IMR-90 (cell line): ENCODE results near the gene SLC1A7. TPM values are rescaled to one million over a fixed set of nuclear protein-coding genes. Genes with fewer than 3 reads are reported as not detected.
A peak's percentile ranks its signal among the peaks of the same experiment; 100 is the strongest.

Experiments
- ATAC-seq: fragments of 200-7000 bp; cut with Tn5 transposase; 2 replicates; pipeline ENCODE4 v1.9.1; 2020; ENCODE audit warnings: low read depth, mild to moderate bottlenecking, moderate library complexity
- BruUV-seq: library from RNA; stranded (reverse); fragments of 400-500 nt; replicated peaks from 2 replicates; lab custom pipeline; 2021; lab: Mats Ljungman, UMichigan
- CTCF ChIA-PET: fragments of 300-600 bp; formaldehyde crosslinking; extraction: SDS; loops from one replicate; lab custom pipeline; 2021; ENCODE audit warnings: antibody characterized with exemption; lab: Yijun Ruan, JAX
- POLR2A ChIA-PET: fragments of 300-600 bp; sonication (Branson Sonifier 250); formaldehyde crosslinking; loops from one replicate; lab custom pipeline; 2022; ENCODE audit warnings: antibody characterized with exemption; ENCODE audit not compliant: unreplicated experiment; lab: Charles Lee
- DNase-seq: peaks from one replicate; pipeline ENCODE4 v3.0.0; 2013
- H2AFZ ChIP-seq: replicated peaks from 2 replicates; pipeline ENCODE3; 2013; ENCODE audit warnings: low read length, mild to moderate bottlenecking; ENCODE audit not compliant: poor library complexity
- H2AK5ac ChIP-seq: 2 replicates; pipeline ENCODE4 v1.6.1; 2013; ENCODE audit warnings: low read depth, low read length, inconsistent platforms
- H2AK9ac ChIP-seq: replicated peaks from 2 replicates; pipeline ENCODE3; 2013; ENCODE audit warnings: mild to moderate bottlenecking, low read depth, low read length, moderate library complexity; ENCODE audit not compliant: poor library complexity
- H2BK120ac ChIP-seq: 2 replicates; pipeline ENCODE4 v1.6.1; 2013; ENCODE audit warnings: low read depth, low read length, inconsistent platforms
- H2BK15ac ChIP-seq: 3 replicates; pipeline ENCODE4 v1.6.1; 2013; ENCODE audit warnings: low read depth, low read length, inconsistent platforms
- H2BK20ac ChIP-seq: 2 replicates; pipeline ENCODE4 v1.6.1; 2013; ENCODE audit warnings: low read depth, mild to moderate bottlenecking, inconsistent platforms, low read length, moderate library complexity
- H2BK5ac ChIP-seq: 2 replicates; pipeline ENCODE4 v1.6.1; 2013; ENCODE audit warnings: mild to moderate bottlenecking, low read depth, low read length, inconsistent platforms; ENCODE audit not compliant: poor library complexity, severe bottlenecking
- H3K14ac ChIP-seq: replicated peaks from 2 replicates; pipeline ENCODE4 v1.6.1; 2013; ENCODE audit warnings: low read depth, low read length, inconsistent platforms
- H3K18ac ChIP-seq: 2 replicates; pipeline ENCODE4 v1.6.1; 2013; ENCODE audit warnings: low read depth, low read length, control low read depth
- H3K23ac ChIP-seq: 2 replicates; pipeline ENCODE4 v1.6.1; 2013; ENCODE audit warnings: low read depth, low read length, inconsistent platforms
- H3K27ac ChIP-seq: 2 replicates; pipeline ENCODE4 v1.5.1; 2013; ENCODE audit warnings: mild to moderate bottlenecking, control low read depth, low read length; ENCODE audit not compliant: insufficient read depth
- H3K27me3 ChIP-seq: 2 replicates; pipeline ENCODE4 v1.6.1; 2013; ENCODE audit warnings: low read length; ENCODE audit not compliant: control insufficient read depth, insufficient read depth
- H3K36me3 ChIP-seq: 2 replicates; pipeline ENCODE4 v1.6.1; 2013; ENCODE audit warnings: low read length, mixed read lengths; ENCODE audit not compliant: control insufficient read depth, insufficient read depth
- H3K4ac ChIP-seq: 2 replicates; pipeline ENCODE4 v1.6.1; 2013; ENCODE audit warnings: low read depth, low read length, inconsistent platforms
- H3K4me1 ChIP-seq: 2 replicates; pipeline ENCODE4 v1.6.1; 2013; ENCODE audit warnings: low read length, mixed read lengths; ENCODE audit not compliant: control insufficient read depth, insufficient read depth
- H3K4me2 ChIP-seq: 2 replicates; pipeline ENCODE4 v1.6.1; 2013; ENCODE audit warnings: low read depth, mild to moderate bottlenecking, control low read depth, low read length, moderate library complexity
- H3K4me3 ChIP-seq: 2 replicates; pipeline ENCODE4 v1.5.1; 2013; ENCODE audit warnings: low read depth, mild to moderate bottlenecking, control low read depth, low read length, moderate library complexity; ENCODE audit not compliant: insufficient read depth
- H3K56ac ChIP-seq: 2 replicates; pipeline ENCODE4 v1.6.1; 2013; ENCODE audit warnings: low read length, inconsistent platforms; ENCODE audit not compliant: insufficient read depth; ENCODE audit errors: extremely low read depth
- H3K79me1 ChIP-seq, 2 experiments: 2 replicates each; pipeline ENCODE4 v1.6.1; 2013; ENCODE audit warnings: low read length in 2 of 2, inconsistent platforms in 1 of 2, low read depth in 1 of 2
- H3K9ac ChIP-seq: 2 replicates; pipeline ENCODE4 v1.6.1; 2013; ENCODE audit warnings: low read depth, low read length, control low read depth
- H3K9me1 ChIP-seq: 2 replicates; pipeline ENCODE4 v1.6.1; 2013; ENCODE audit warnings: low read length, inconsistent platforms; ENCODE audit not compliant: insufficient read depth
- H3K9me3 ChIP-seq: 2 replicates; pipeline ENCODE4 v1.6.1; 2013; ENCODE audit warnings: low read length; ENCODE audit not compliant: control insufficient read depth, insufficient read depth
- H4K20me1 ChIP-seq: 2 replicates; pipeline ENCODE4 v1.6.1; 2013; ENCODE audit warnings: low read length, inconsistent platforms; ENCODE audit not compliant: insufficient read depth
- H4K5ac ChIP-seq: 2 replicates; pipeline ENCODE4 v1.6.1; 2013; ENCODE audit warnings: mild to moderate bottlenecking, low read depth, low read length, control low read depth
- H4K8ac ChIP-seq, 2 experiments: 2 replicates each; pipeline ENCODE4 v1.6.1; 2013; ENCODE audit warnings: low read depth in 2 of 2, low read length in 2 of 2, control low read depth in 1 of 2, inconsistent platforms in 1 of 2
- H4K91ac ChIP-seq: 2 replicates; pipeline ENCODE4 v1.6.1; 2013; ENCODE audit warnings: low read depth, low read length, inconsistent platforms; ENCODE audit not compliant: insufficient read depth
- BHLHE40 ChIP-seq: fragments of 150-350 bp; IDR thresholded peaks from 2 replicates; pipeline ENCODE4 v1.6.1; 2016; ENCODE audit warnings: mild to moderate bottlenecking, low read depth, low read length
- CEBPB ChIP-seq: IDR thresholded peaks from 2 replicates; pipeline ENCODE4 v1.6.1; 2012; ENCODE audit warnings: low read depth, low read length, improper control_type of control experiment
- CHD1 ChIP-seq: IDR thresholded peaks from 2 replicates; pipeline ENCODE4 v1.6.1; 2012; ENCODE audit warnings: low read depth, low read length, improper control_type of control experiment
- FOS ChIP-seq: fragments of 150-350 bp; IDR thresholded peaks from 2 replicates; pipeline ENCODE4 v1.6.1; 2016; ENCODE audit warnings: low read depth, low read length
- MAFK ChIP-seq: IDR thresholded peaks from 2 replicates; pipeline ENCODE4 v1.6.1; 2012; ENCODE audit warnings: low read depth, low read length, improper control_type of control experiment
- MAZ ChIP-seq: IDR thresholded peaks from 2 replicates; pipeline ENCODE4 v1.6.1; 2012; ENCODE audit warnings: low read depth, mild to moderate bottlenecking, low read length, improper control_type of control experiment, moderate library complexity, borderline replicate concordance
- MXI1 ChIP-seq: IDR thresholded peaks from 2 replicates; pipeline ENCODE4 v1.6.1; 2012; ENCODE audit warnings: low read depth, mild to moderate bottlenecking, low read length, moderate library complexity, borderline replicate concordance
- NFE2L2 ChIP-seq: fragments of 150-350 bp; IDR thresholded peaks from 2 replicates; pipeline ENCODE4 v1.6.1; 2016; ENCODE audit warnings: low read depth, mild to moderate bottlenecking, low read length
- POLR2A ChIP-seq: IDR thresholded peaks from 2 replicates; pipeline ENCODE4 v1.6.1; 2012; ENCODE audit warnings: mild to moderate bottlenecking, low read depth, low read length
- RAD21 ChIP-seq: IDR thresholded peaks from 2 replicates; pipeline ENCODE4 v1.6.1; 2012; ENCODE audit warnings: low read length, improper control_type of control experiment
- RCOR1 ChIP-seq: IDR thresholded peaks from 2 replicates; pipeline ENCODE4 v1.6.1; 2012; ENCODE audit warnings: mild to moderate bottlenecking, low read length, improper control_type of control experiment; ENCODE audit not compliant: insufficient replicate concordance
- RFX5 ChIP-seq: IDR thresholded peaks from 2 replicates; pipeline ENCODE4 v1.8.0; 2012; ENCODE audit warnings: low read depth, mild to moderate bottlenecking, low read length, moderate library complexity
- SMC3 ChIP-seq: fragments of 150-350 bp; IDR thresholded peaks from 2 replicates; pipeline ENCODE4 v1.6.1; 2016; ENCODE audit warnings: low read depth, mild to moderate bottlenecking, antibody characterized with exemption, low read length, moderate library complexity
- WGBS, 2 experiments: methylation state at CpG; one replicate each; pipeline versions ENCODE4 v1.1.5 to v1.1.7; 2013; ENCODE audit warnings: missing lambda C conversion rate in 2 of 2; ENCODE audit not compliant: insufficient read length in 1 of 2; ENCODE audit errors: extremely low coverage in 2 of 2; 5-methylcytosine and 5-hydroxymethylcytosine counted together
- dilution Hi-C: fragments of 300-500 bp; cut with HindIII; formaldehyde crosslinking; loops from one replicate; pipeline ENCODE4 v1.14.3; 2018; ENCODE audit warnings: low sequenced_read_pairs; ENCODE audit not compliant: unreplicated experiment
- in situ Hi-C: fragments of 300-500 bp; cut with MboI; formaldehyde crosslinking; loops from 3 replicates; pipeline ENCODE4 v1.14.3; 2019; ENCODE audit warnings: low sequenced_read_pairs, inconsistent platforms, mixed read lengths
- intact Hi-C: fragments of 100-400 bp; cut with micrococcal nuclease; formaldehyde crosslinking; loops from 2 replicates; pipeline ENCODE4 v1.10.0; 2022
- polyA plus RNA-seq, 3 experiments: library from polyadenylated mRNA; depleted of rRNA; stranded (reverse); fragments of >200 nt; gene quantifications; 2 replicates each; pipeline ENCODE4 v1.2.3, GENCODE V29; 2012; ENCODE audit warnings: low replicate concordance in 1 of 3
- total RNA-seq: library from RNA; depleted of rRNA; stranded (reverse); fragments of >200 nt; gene quantifications from 2 replicates; pipeline ENCODE4 v1.2.3, GENCODE V29; 2012
- TF ChIP-seq, protein P1 (sequence below): fragments of 150-350 bp; IDR thresholded peaks from 2 replicates; pipeline ENCODE4 v1.6.1; 2017; ENCODE audit warnings: mild to moderate bottlenecking, antibody characterized with exemption, low read length, low read depth
- TF ChIP-seq, protein P2 (sequence below): conservative IDR thresholded peaks from 2 replicates; pipeline ENCODE4 v1.5.1; 2012; ENCODE audit warnings: mild to moderate bottlenecking, low read depth, low read length, improper control_type of control experiment

Gene SLC1A7
- total and polyA plus RNA-seq, 2 of the 4 experiments (the other 2 are of a cell fraction), result 0.05 TPM; not detected in 1

DNA sequence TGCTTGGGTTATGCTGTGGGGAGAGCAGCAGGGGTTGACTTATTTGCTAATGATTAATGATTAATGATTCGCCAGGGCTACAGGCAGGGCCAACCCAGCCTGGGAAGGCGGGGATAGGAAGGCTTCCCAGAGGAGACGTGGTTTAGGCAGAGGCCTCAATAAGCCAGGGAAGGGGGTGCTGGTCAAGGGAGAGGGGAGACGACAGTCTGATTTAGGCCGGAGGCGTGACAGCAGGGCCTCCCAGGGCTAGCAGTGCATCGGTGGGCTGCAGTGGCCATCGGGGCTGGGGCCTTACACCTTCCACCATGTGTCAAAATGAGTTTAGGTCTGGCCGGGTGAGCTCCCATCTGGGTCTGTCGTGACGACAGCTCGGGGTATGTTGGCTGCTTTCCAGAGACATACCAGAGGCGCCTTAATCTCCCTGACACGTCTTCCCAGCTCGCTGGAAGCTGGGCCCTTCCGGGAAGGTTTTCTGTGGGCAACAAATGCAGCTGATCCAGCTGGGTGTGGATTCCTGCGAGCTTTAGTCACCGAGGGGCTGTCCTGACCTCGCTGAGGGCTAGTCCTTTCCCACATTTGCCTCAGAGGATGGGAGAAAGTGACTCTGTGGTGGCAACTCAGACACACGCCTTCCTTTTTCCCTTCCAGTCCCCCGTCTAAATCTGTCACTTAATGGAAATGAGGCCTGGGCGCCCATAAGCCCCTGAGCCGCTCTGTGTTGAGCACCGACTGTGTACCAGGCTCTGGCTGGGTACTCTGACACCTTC lies 3.7 kb upstream of the SLC1A7 start:
- Histone ChIP-seq H3K27ac (peak overlapping the region; percentile 97), H2BK15ac (peak overlapping the region; percentile 94; the same call in 2 of the 3 replicates)
- TF ChIP-seq CEBPB (no peak; the same call in 1 of the 2 replicates), MAZ (peak; percentile 68; the same call in 1 of the 2 replicates), SMC3 (no peak), POLR2A (peak; percentile 54; the same call in 1 of the 2 replicates), MAFK (peak; percentile 39; the same call in 1 of the 2 replicates), RCOR1 (no peak), CHD1 (no peak), FOS (peak; percentile 83), RFX5 (no peak), RAD21 (peak; percentile 31), MXI1 (peak; percentile 56; the same call in 1 of the 2 replicates), NFE2L2 (no peak), BHLHE40 (peak; percentile 51; the same call in 1 of the 2 replicates)
- TF ChIP-seq, protein P1, sequence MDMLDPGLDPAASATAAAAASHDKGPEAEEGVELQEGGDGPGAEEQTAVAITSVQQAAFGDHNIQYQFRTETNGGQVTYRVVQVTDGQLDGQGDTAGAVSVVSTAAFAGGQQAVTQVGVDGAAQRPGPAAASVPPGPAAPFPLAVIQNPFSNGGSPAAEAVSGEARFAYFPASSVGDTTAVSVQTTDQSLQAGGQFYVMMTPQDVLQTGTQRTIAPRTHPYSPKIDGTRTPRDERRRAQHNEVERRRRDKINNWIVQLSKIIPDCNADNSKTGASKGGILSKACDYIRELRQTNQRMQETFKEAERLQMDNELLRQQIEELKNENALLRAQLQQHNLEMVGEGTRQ, result no peak
- TF ChIP-seq, protein P2, sequence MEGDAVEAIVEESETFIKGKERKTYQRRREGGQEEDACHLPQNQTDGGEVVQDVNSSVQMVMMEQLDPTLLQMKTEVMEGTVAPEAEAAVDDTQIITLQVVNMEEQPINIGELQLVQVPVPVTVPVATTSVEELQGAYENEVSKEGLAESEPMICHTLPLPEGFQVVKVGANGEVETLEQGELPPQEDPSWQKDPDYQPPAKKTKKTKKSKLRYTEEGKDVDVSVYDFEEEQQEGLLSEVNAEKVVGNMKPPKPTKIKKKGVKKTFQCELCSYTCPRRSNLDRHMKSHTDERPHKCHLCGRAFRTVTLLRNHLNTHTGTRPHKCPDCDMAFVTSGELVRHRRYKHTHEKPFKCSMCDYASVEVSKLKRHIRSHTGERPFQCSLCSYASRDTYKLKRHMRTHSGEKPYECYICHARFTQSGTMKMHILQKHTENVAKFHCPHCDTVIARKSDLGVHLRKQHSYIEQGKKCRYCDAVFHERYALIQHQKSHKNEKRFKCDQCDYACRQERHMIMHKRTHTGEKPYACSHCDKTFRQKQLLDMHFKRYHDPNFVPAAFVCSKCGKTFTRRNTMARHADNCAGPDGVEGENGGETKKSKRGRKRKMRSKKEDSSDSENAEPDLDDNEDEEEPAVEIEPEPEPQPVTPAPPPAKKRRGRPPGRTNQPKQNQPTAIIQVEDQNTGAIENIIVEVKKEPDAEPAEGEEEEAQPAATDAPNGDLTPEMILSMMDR, result no peak

More for the DNA sequence above, 3.7 kb upstream of the SLC1A7 start:
- H3K9me3 ChIP-seq, result no peaks in the 10 kb centered on the region
- WGBS, 2 experiments, result 3% methylated on average over 12 of the region's 24 CpGs; no CpG with 5 or more reads in 1 of the 2 experiments
- peak overlapping the region; percentile 96 for H2AK5ac ChIP-seq
- H2BK20ac ChIP-seq, result peak overlapping the region; percentile 98
- intact Hi-C loops, result loop anchor here (1.0 to 5.0 kb wide), 2 partner anchors 30 to 39 kb away; no protein-coding TSS in a partner anchor
- no TSS peak for BruUV-seq
- H3K4me3 ChIP-seq, result no peak overlapping the region
- H4K91ac ChIP-seq, result peak overlapping the region; percentile 99
- peak overlapping the region; percentile 95 for H2AFZ ChIP-seq
- ChIA-PET POLR2A (interaction anchor here (0.5 to 1.7 kb wide), 6 partner anchors 11 to 146 kb away, joined by 3 to 11 read pairs (median 4); no protein-coding TSS in a partner anchor), CTCF (interaction anchor here (0.7 kb wide), 1 partner anchor 25 kb away, joined by 4 read pairs; no protein-coding TSS in a partner anchor)
- H3K9me1 ChIP-seq, result peaks cover 10% of the 10 kb centered on the region
- peak overlapping the region; percentile 98 for H3K23ac ChIP-seq
- peaks cover 24% of the 10 kb centered on the region for H3K4me1 ChIP-seq
- DNase-seq (peak; percentile 100), ATAC-seq (peak; percentile 92)
- H3K4ac ChIP-seq, result peak overlapping the region; percentile 99
- H3K36me3 ChIP-seq, result no peaks in the 10 kb centered on the region
- peak overlapping the region; percentile 98 for H2BK5ac ChIP-seq
- H3K4me2 ChIP-seq, result peak overlapping the region; percentile 57
- peak overlapping the region; percentile 62 for H3K9ac ChIP-seq
- peak overlapping the region; percentile 94 for H3K18ac ChIP-seq
- in situ Hi-C loops, result no loop called here
- peak overlapping the region; percentile 100 for H2BK120ac ChIP-seq
- peak overlapping the region; percentile 66 to 97 for H4K8ac ChIP-seq
- no peaks in the 10 kb centered on the region for H3K27me3 ChIP-seq
- peak overlapping the region; percentile 97 for H2AK9ac ChIP-seq
- dilution Hi-C loops, result no loop called here
- peak overlapping the region; percentile 94 for H4K5ac ChIP-seq
- no peaks in the 10 kb centered on the region for H4K20me1 ChIP-seq
- no peaks in the 10 kb centered on the region for H3K79me1 ChIP-seq
- H3K14ac ChIP-seq, result peak overlapping the region; percentile 95
- H3K56ac ChIP-seq, result peak overlapping the region; percentile 93
